ENCODE results near the gene KIF17.

The KIF17 gene

GRCh38 chr1:20654104-20654690 lies 63.6 kb downstream of the KIF17 start:
- Mint-ChIP-seq H3K36me3 (ENCODE audit: low read depth) (peaks cover 79% of the 10 kb centered on the region), H3K4me1 (ENCODE audit: low read depth) (peaks cover 20% of the 10 kb centered on the region), H3K9me3 (no peaks in the 10 kb centered on the region), H3K4me3 (no peak overlapping the region), H3K27me3 (no peaks in the 10 kb centered on the region), H3K27ac (no peak overlapping the region)

GRCh38 chr1:20652300-20652699 lies 65.5 kb downstream of the KIF17 start:
- Mint-ChIP-seq H3K4me3 (no peak overlapping the region), H3K36me3 (ENCODE audit: low read depth) (peaks cover 65% of the 10 kb centered on the region), H3K9me3 (no peaks in the 10 kb centered on the region), H3K4me1 (ENCODE audit: low read depth) (peaks cover 6% of the 10 kb centered on the region), H3K27ac (no peak overlapping the region), H3K27me3 (no peaks in the 10 kb centered on the region)

GRCh38 chr1:20648946-20649345 lies 68.9 kb downstream of the KIF17 start:
- H3K36me3 Mint-ChIP-seq (ENCODE audit: low read depth), result peaks cover 40% of the 10 kb centered on the region
- H3K4me3 Mint-ChIP-seq, result no peak overlapping the region
- H3K27ac Mint-ChIP-seq, result no peak overlapping the region
- no peaks in the 10 kb centered on the region for H3K27me3 Mint-ChIP-seq
- no peaks in the 10 kb centered on the region for H3K9me3 Mint-ChIP-seq
- no peaks in the 10 kb centered on the region for H3K4me1 Mint-ChIP-seq (ENCODE audit: low read depth)

- no peaks in the 10 kb centered on the region for H3K9me3 Mint-ChIP-seq
- no peak overlapping the region for H3K27ac Mint-ChIP-seq
- H3K27me3 Mint-ChIP-seq, result no peaks in the 10 kb centered on the region
- H3K36me3 Mint-ChIP-seq (ENCODE audit: low read depth), result peaks cover 40% of the 10 kb centered on the region
- no peak overlapping the region for H3K4me3 Mint-ChIP-seq
- no peaks in the 10 kb centered on the region for H3K4me1 Mint-ChIP-seq (ENCODE audit: low read depth)
Observed at GRCh38 chr1:20648438-20648837, 69.4 kb downstream of the KIF17 start.

- Mint-ChIP-seq H3K4me1 (ENCODE audit: low read depth) (no peaks in the 10 kb centered on the region), H3K9me3 (no peaks in the 10 kb centered on the region), H3K27ac (no peak overlapping the region), H3K36me3 (ENCODE audit: low read depth) (peaks cover 14% of the 10 kb centered on the region), H3K4me3 (no peak overlapping the region), H3K27me3 (no peaks in the 10 kb centered on the region)
Observed at GRCh38 chr1:20645414-20645813, 72.4 kb downstream of the KIF17 start.

GRCh38 chr1:20644416-20644815 lies 73.4 kb downstream of the KIF17 start:
- Mint-ChIP-seq H3K4me3 (no peak overlapping the region), H3K9me3 (no peaks in the 10 kb centered on the region), H3K36me3 (ENCODE audit: low read depth) (peaks cover 5% of the 10 kb centered on the region), H3K4me1 (ENCODE audit: low read depth) (no peaks in the 10 kb centered on the region), H3K27ac (no peak overlapping the region), H3K27me3 (no peaks in the 10 kb centered on the region)

GRCh38 chr1:20643080-20643479 lies 74.7 kb downstream of the KIF17 start:
- H3K9me3 Mint-ChIP-seq, result no peaks in the 10 kb centered on the region
- H3K27ac Mint-ChIP-seq, result no peak overlapping the region
- no peaks in the 10 kb centered on the region for H3K4me1 Mint-ChIP-seq (ENCODE audit: low read depth)
- peaks cover 5% of the 10 kb centered on the region for H3K36me3 Mint-ChIP-seq (ENCODE audit: low read depth)
- H3K27me3 Mint-ChIP-seq, result no peaks in the 10 kb centered on the region
- H3K4me3 Mint-ChIP-seq, result no peak overlapping the region

GRCh38 chr1:20641975-20642374 lies 75.8 kb downstream of the KIF17 start:
- no peak overlapping the region for H3K4me3 Mint-ChIP-seq
- peaks cover 5% of the 10 kb centered on the region for H3K36me3 Mint-ChIP-seq (ENCODE audit: low read depth)
- H3K9me3 Mint-ChIP-seq, result no peaks in the 10 kb centered on the region
- H3K4me1 Mint-ChIP-seq (ENCODE audit: low read depth), result no peaks in the 10 kb centered on the region
- H3K27me3 Mint-ChIP-seq, result no peaks in the 10 kb centered on the region
- no peak overlapping the region for H3K27ac Mint-ChIP-seq

GRCh38 chr1:20640183-20640597 lies 77.6 kb downstream of the KIF17 start:
- Mint-ChIP-seq H3K36me3 (ENCODE audit: low read depth) (peaks cover 5% of the 10 kb centered on the region), H3K27me3 (no peaks in the 10 kb centered on the region), H3K4me3 (no peak overlapping the region), H3K9me3 (no peaks in the 10 kb centered on the region), H3K27ac (no peak overlapping the region), H3K4me1 (ENCODE audit: low read depth) (no peaks in the 10 kb centered on the region)

- peaks cover 5% of the 10 kb centered on the region for H3K36me3 Mint-ChIP-seq (ENCODE audit: low read depth)
- peaks cover 12% of the 10 kb centered on the region for H3K4me1 Mint-ChIP-seq (ENCODE audit: low read depth)
- no peaks in the 10 kb centered on the region for H3K9me3 Mint-ChIP-seq
- no peak overlapping the region for H3K4me3 Mint-ChIP-seq
- H3K27me3 Mint-ChIP-seq, result no peaks in the 10 kb centered on the region
- no peak overlapping the region for H3K27ac Mint-ChIP-seq
Observed at GRCh38 chr1:20636785-20637347, 80.9 kb downstream of the KIF17 start.

GRCh38 chr1:20634594-20635084 lies 83.2 kb downstream of the KIF17 start:
- H3K9me3 Mint-ChIP-seq, result no peaks in the 10 kb centered on the region
- peaks cover 12% of the 10 kb centered on the region for H3K4me1 Mint-ChIP-seq (ENCODE audit: low read depth)
- no peak overlapping the region for H3K27ac Mint-ChIP-seq
- H3K36me3 Mint-ChIP-seq (ENCODE audit: low read depth), result peaks cover 5% of the 10 kb centered on the region
- peak overlapping the region; percentile 83 for H3K4me3 Mint-ChIP-seq
- H3K27me3 Mint-ChIP-seq, result no peaks in the 10 kb centered on the region

GRCh38 chr1:20634065-20634593 lies 83.7 kb downstream of the KIF17 start:
- no peak overlapping the region for H3K27ac Mint-ChIP-seq
- H3K27me3 Mint-ChIP-seq, result no peaks in the 10 kb centered on the region
- H3K9me3 Mint-ChIP-seq, result no peaks in the 10 kb centered on the region
- H3K4me3 Mint-ChIP-seq, result peak overlapping the region; percentile 83
- H3K4me1 Mint-ChIP-seq (ENCODE audit: low read depth), result peaks cover 12% of the 10 kb centered on the region
- H3K36me3 Mint-ChIP-seq (ENCODE audit: low read depth), result peaks cover 3% of the 10 kb centered on the region

- no peaks in the 10 kb centered on the region for H3K36me3 Mint-ChIP-seq (ENCODE audit: low read depth)
- no peaks in the 10 kb centered on the region for H3K27me3 Mint-ChIP-seq
- H3K9me3 Mint-ChIP-seq, result no peaks in the 10 kb centered on the region
- H3K4me3 Mint-ChIP-seq, result peak within 1 kb of the TSS; percentile 83
- H3K27ac Mint-ChIP-seq, result no peak within 1 kb of the TSS
- peaks cover 12% of the 10 kb centered on the region for H3K4me1 Mint-ChIP-seq (ENCODE audit: low read depth)
Observed at GRCh38 chr1:20633190-20634064, 84.4 kb downstream of the KIF17 start, which contains the start of gene PINK1. Gene PINK1, plus strand, starts transcription at chr1:20633458. Its CDS starts 91 bp downstream, at chr1:20633549.

- peak overlapping the region; percentile 67 for H3K4me3 Mint-ChIP-seq
- peaks cover 12% of the 10 kb centered on the region for H3K4me1 Mint-ChIP-seq (ENCODE audit: low read depth)
- H3K36me3 Mint-ChIP-seq (ENCODE audit: low read depth), result no peaks in the 10 kb centered on the region
- H3K9me3 Mint-ChIP-seq, result peaks cover 1% of the 10 kb centered on the region
- no peak overlapping the region for H3K27ac Mint-ChIP-seq
- H3K27me3 Mint-ChIP-seq, result peaks cover 10% of the 10 kb centered on the region
Observed at GRCh38 chr1:20632386-20632785, 85.4 kb downstream of the KIF17 start.

GRCh38 chr1:20630729-20631128 lies 87.1 kb downstream of the KIF17 start:
- Mint-ChIP-seq H3K36me3 (ENCODE audit: low read depth) (no peaks in the 10 kb centered on the region), H3K9me3 (peaks cover 3% of the 10 kb centered on the region), H3K27me3 (peaks cover 20% of the 10 kb centered on the region), H3K4me3 (no peak overlapping the region), H3K27ac (no peak overlapping the region), H3K4me1 (ENCODE audit: low read depth) (peaks cover 12% of the 10 kb centered on the region)

Data from stimulated activated naive CD8-positive, alpha-beta T cell treated with anti-CD3 and anti-CD28 coated beads, Interleukin-15, Interleukin-2, amounts not matched to agents 100 ng/mL and 50 ng/mL, for 24 hours (primary cell).